Duodenal mucosa (tissue), 2 donors: ENCODE measurements around the gene OR4C45.
"Not testable (repeated sequence)": the region's sequence is repeated elsewhere in the genome, so short reads cannot be mapped to it uniquely, and the experiment has no call there.

ENCODE experiments used
- H3K27ac ChIP-seq: one replicate; pipeline ENCODE4 v1.7.0; 2013; ENCODE audit warnings: low read depth, low read length
- H3K27me3 ChIP-seq, 2 donors: one replicate each; pipeline ENCODE4 v1.7.0; 2013; ENCODE audit warnings: low read length in 2 of 2, control low read depth in 1 of 2; ENCODE audit not compliant: insufficient read depth in 2 of 2, control insufficient read depth in 1 of 2
- H3K36me3 ChIP-seq, 2 donors: one replicate each; pipeline ENCODE4 v1.7.0; 2013; ENCODE audit warnings: low read length in 2 of 2, control low read depth in 1 of 2; ENCODE audit not compliant: insufficient read depth in 2 of 2, control insufficient read depth in 1 of 2
- H3K4me1 ChIP-seq, 2 donors: one replicate each; pipeline ENCODE4 v1.7.0; 2013; ENCODE audit warnings: low read length in 2 of 2, control low read depth in 1 of 2; ENCODE audit not compliant: insufficient read depth in 2 of 2, control insufficient read depth in 1 of 2
- H3K4me3 ChIP-seq, 2 donors: one replicate each; pipeline ENCODE4 v1.7.0; 2013; ENCODE audit warnings: low read length in 2 of 2, low read depth in 1 of 2
- H3K9ac ChIP-seq, 2 donors: one replicate each; pipeline ENCODE4 v1.7.0; 2013; ENCODE audit warnings: low read length in 2 of 2, low read depth in 1 of 2
- H3K9me3 ChIP-seq, 2 donors: one replicate each; pipeline ENCODE4 v1.7.0; 2013; ENCODE audit warnings: low read length in 2 of 2, control low read depth in 1 of 2; ENCODE audit not compliant: control insufficient read depth in 1 of 2

The OR4C45 gene

DNA sequence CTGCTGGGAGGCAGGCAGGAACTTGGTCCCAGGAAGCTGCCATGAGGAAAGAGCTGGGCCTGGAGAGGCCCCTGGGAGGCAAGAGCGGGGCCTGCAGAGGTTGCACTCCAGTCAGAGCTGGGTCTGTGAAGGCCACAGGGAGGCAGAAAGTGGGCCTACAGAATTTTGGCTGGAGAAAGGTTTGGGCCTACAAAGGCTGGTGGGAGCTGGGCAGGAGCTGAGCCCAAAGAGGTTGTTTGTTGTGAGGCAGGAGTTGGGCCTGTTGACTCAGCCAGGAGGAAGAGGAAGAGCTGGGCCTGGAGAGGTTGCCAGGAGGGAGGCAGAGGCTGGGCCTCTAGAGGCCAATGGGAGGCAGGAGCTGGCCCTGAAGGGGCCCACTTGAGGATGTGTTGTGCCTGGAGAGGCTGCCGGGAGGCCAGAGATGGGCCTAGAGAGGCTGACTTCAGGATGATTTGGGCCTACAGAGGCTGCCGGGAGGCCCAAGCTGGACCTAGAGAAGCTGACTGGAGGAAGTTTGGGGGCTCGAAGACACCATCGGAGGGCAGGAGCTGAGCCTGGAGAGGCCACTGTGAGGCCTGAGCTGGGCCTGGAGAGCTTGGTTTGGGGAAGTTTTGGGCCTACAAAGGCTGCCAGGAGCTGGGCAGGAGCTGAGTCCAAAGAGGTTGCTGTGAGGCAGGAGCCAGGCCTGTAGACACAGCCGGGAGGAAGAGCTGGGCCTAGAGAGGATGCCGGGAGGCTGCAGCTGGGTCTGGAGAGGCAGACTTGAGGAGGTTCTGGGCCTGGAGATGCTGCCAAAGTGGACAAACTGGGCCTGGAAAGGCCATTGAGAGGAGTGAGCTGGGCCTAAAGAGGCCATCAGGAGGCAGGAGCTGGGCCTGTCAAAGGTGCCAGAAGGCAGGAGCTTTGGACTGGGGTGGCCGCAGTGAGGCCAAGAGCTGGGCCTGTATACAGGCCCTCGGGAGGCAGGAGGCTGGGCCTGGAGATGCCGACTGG is 40.7 kb downstream of the OR4C45 start:
- H3K27me3 ChIP-seq: no peaks in the 10 kb centered on the region
- H3K4me1 ChIP-seq: no peaks in the 10 kb centered on the region
- no peak overlapping the region for H3K4me3 ChIP-seq
- H3K9me3 ChIP-seq: peaks cover 11 to 43% of the 10 kb centered on the region in 2 donors
- H3K9ac ChIP-seq: no peak overlapping the region
- no peak overlapping the region for H3K27ac ChIP-seq
- no peaks in the 10 kb centered on the region for H3K36me3 ChIP-seq

DNA sequence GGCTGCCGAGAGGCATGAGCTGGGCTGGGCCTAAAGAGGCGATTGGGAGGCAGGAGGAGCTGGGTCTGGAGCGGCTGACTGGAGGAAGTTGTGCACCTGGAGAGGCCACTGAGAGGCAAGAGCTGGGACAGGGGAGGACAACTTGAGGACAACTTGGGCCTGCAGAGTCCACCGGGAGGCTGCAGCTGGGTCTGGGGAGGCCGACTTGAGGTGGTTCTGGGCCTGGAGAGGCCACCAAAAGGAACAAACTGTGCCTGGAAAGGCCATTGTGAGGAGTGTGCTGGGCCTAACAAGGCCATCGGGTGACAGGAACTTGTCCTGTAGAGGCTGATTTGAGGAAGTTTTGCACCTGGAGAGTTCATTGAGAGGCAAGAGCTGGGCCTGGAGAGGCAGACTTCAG is 41.5 kb downstream of the OR4C45 start:
- H3K9me3 ChIP-seq: peaks cover 11 to 43% of the 10 kb centered on the region in 2 donors
- H3K27ac ChIP-seq: no peak overlapping the region
- H3K4me3 ChIP-seq: no peak overlapping the region
- no peaks in the 10 kb centered on the region for H3K36me3 ChIP-seq
- no peak overlapping the region for H3K9ac ChIP-seq
- no peaks in the 10 kb centered on the region for H3K27me3 ChIP-seq
- no peaks in the 10 kb centered on the region for H3K4me1 ChIP-seq

DNA sequence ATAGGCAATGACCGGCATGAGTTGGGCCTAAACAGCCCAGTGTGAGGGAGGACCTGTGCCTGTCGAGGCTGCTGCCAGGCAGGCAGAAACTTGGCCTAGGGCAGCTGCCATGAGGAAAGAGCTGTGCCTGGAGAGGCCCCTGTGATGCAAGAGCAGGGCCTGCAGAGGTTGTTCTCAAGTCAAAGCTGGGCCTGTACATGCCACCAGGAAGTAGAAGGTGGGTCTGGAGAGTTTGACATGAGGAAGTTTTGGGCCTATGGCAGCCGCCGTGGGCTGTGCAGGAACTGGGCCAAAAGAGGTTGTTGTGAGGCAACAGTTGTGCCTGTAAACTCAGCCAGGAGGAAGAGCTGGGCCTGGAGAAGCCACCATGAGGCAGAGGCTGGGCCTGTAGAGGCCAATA is 43.2 kb downstream of the OR4C45 start:
- Histone ChIP-seq H3K36me3 (no peaks in the 10 kb centered on the region), H3K4me1 (no peaks in the 10 kb centered on the region), H3K4me3 (no peak overlapping the region), H3K9ac (no peak overlapping the region), H3K27me3 (no peaks in the 10 kb centered on the region), H3K27ac (no peak overlapping the region), H3K9me3 (peaks cover 11 to 38% of the 10 kb centered on the region in 2 donors)

DNA sequence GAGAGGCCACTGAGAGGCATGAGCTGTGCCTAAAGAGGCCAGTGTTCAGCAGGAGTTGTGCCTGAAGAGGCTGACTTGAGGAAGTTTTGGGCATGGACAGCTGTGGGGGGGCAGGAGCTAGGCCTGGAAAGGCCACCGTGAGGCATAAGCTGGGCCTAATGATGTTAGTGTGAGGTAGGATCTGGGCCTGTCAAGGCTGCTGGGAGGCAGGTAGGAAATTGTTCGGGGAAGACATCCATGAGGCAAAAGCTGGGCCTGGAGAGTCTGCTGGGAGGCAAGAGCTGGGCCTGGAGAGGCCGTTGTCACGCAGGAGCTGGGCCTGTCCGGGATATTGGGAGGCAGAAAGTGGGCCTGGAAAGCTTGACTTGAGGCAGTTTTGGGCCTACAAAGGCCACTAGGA is 44.9 kb downstream of the OR4C45 start:
- Histone ChIP-seq H3K27me3 (no peaks in the 10 kb centered on the region), H3K9me3 (peaks cover 11 to 31% of the 10 kb centered on the region in 2 donors), H3K9ac (no peak overlapping the region), H3K27ac (no peak overlapping the region), H3K36me3 (no peaks in the 10 kb centered on the region), H3K4me3 (no peak overlapping the region), H3K4me1 (no peaks in the 10 kb centered on the region)

DNA sequence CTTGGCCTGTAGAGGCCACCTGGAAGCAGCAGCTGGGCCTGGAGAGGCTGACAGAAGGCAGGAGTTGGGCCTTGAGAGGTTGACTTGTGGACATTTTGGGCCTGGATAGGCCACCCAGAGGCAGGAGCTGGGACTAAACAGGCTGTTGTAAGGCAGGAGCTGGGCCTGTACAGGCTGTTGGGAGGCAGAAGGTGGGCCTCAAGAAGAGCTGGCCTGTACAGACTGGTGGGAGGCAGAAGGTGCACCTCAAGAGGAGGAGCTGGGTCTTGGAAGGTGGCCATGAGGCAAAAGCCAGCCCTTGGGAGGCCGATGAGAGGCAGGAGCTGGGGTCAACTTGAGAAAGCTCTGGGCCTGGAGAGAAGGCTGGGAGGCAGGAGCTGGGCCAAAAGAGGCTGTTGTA is 45.3 kb downstream of the OR4C45 start:
- no peak overlapping the region for H3K4me3 ChIP-seq
- H3K9ac ChIP-seq: no peak overlapping the region
- H3K36me3 ChIP-seq: no peaks in the 10 kb centered on the region
- H3K27ac ChIP-seq: no peak overlapping the region
- H3K9me3 ChIP-seq: peaks cover 11 to 28% of the 10 kb centered on the region in 2 donors
- no peaks in the 10 kb centered on the region for H3K4me1 ChIP-seq
- no peaks in the 10 kb centered on the region for H3K27me3 ChIP-seq

DNA sequence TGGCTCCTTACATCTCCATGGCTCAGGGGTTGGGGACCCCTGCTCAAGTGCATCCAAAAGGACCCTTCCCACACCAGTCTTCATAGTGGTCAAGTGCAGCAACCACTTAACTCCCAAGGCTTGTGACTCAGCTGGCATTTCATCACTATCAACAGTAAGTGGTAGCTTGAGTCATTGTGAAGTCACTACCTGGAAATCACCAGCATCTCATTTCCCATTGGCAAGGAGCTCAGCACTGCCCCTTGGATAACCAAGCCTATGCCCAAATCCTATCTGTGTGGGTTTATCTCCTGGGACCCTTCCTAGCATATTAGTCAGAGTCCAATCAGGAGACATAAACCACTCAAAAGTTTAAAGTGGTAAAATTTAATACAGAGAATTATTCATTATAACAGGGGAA is 46.3 kb downstream of the OR4C45 start:
- H3K27me3 ChIP-seq, H3K36me3 ChIP-seq, H3K4me3 ChIP-seq, H3K4me1 ChIP-seq, H3K9ac ChIP-seq, H3K27ac ChIP-seq: not testable (repeated sequence)
- peaks cover 11 to 25% of the 10 kb centered on the region in 2 donors for H3K9me3 ChIP-seq

DNA sequence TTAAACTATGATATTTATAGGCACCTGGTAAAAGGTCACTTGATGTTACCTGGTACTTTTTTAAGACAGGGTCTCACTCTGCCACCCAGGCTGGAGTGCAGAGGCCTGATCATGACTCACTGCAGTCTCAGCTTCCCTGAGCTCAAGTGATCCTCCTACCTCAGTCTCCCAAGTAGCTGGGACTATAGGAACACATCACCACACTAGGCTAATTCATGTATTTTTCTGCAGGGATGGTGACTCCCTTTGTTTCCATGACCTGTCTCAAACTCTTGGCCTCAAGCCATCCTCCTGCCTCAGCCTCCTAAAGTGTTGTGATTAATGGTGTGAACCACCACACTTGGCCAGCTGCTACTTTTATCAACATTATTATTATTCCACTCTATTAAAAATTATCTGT is 47.6 kb downstream of the OR4C45 start:
- Histone ChIP-seq H3K27ac (no peak overlapping the region), H3K4me1 (no peaks in the 10 kb centered on the region), H3K36me3 (no peaks in the 10 kb centered on the region), H3K27me3 (no peaks in the 10 kb centered on the region), H3K4me3 (no peak overlapping the region), H3K9ac (no peak overlapping the region), H3K9me3 (peaks cover 7 to 18% of the 10 kb centered on the region in 2 donors)
